Stimulated activated effector memory CD8-positive, alpha-beta T cell treated with anti-CD3 and anti-CD28 coated beads, Interleukin-12 subunit alpha, Interleukin-12 subunit beta, amount 100 ng/mL, for 72 hours (primary cell): ENCODE measurements around the gene GANAB.
"Not testable (repeated sequence)": the region's sequence is repeated elsewhere in the genome, so short reads cannot be mapped to it uniquely, and the experiment has no call there.

ENCODE experiments used
- ATAC-seq: fragments of 150-1000 bp; cut with Tn5 transposase; 2 replicates; pipeline ENCODE4 v1.10.0; 2021
- DNase-seq, 2 donors: peaks; one replicate each; pipeline ENCODE4 v3.0.0; 2021 to 2022; ENCODE audit warnings: low spot score in 2 of 2
- H3K27ac Mint-ChIP-seq: one replicate; pipeline ENCODE4 v1.8.0; 2022; ENCODE audit warnings: mild to moderate bottlenecking, mixed read lengths
- H3K36me3 Mint-ChIP-seq: one replicate; pipeline ENCODE4 v1.8.0; 2022; ENCODE audit warnings: mild to moderate bottlenecking, mixed read lengths
- H3K4me1 Mint-ChIP-seq: one replicate; pipeline ENCODE4 v1.8.0; 2022; ENCODE audit warnings: mixed read lengths
- H3K4me3 Mint-ChIP-seq: one replicate; pipeline ENCODE4 v1.8.0; 2022; ENCODE audit warnings: mild to moderate bottlenecking, mixed read lengths
- H3K9me3 Mint-ChIP-seq: one replicate; pipeline ENCODE4 v1.8.0; 2022; ENCODE audit warnings: mixed read lengths

Gene GANAB

DNA sequence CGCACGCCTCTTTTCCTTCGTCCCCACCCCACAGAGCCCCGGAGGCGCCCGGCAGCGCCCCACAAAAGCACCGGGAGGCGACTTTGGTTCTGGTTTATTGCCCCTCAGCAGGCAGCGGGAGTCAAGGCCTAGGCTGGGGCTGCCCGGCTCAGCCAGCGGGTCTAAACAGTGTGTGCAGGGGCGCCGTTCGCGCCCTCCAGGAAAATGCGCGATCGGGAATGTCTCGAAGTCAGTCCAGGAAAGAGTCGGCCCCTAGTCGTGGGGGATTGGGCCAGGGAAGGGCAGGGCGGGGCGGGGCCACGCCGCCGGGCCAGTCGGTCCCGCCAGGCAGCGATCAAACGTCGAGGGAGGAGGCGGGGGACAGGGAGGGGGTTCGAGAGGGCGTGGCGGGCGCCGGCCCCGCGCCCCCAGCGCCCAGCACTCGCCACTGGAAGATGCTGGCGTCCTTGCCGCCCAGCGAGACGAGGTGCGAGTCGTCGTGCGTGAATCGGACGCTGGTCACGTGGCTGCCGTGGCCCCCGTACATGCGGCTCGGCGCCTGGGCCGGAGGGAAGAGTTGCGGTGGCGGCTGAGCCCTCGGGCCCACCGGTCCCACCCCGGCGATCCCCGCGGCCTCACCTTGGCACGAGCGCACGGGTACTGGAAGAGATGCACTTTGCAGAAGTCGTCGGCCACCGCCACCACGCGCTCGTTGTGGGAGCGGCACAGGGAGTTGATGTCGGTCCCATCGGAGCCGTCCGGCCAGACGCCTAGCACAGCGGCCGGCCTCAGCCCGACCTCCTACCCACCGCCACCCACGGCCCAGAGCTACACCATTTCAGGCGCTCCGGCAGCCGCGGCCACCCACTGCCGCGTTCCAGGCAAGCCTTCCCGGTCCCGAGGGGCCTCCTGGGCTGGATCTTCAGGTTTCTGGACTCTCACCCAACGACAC, 44.0 kb downstream of the GANAB start:
- H3K4me1 Mint-ChIP-seq: peaks cover 59% of the 10 kb centered on the region
- ATAC-seq (no peak), DNase-seq (no peak)
- peak overlapping the region; percentile 96 for H3K27ac Mint-ChIP-seq
- H3K4me3 Mint-ChIP-seq: peak overlapping the region; percentile 88
- H3K36me3 Mint-ChIP-seq: peaks cover 95% of the 10 kb centered on the region
- no peaks in the 10 kb centered on the region for H3K9me3 Mint-ChIP-seq

DNA sequence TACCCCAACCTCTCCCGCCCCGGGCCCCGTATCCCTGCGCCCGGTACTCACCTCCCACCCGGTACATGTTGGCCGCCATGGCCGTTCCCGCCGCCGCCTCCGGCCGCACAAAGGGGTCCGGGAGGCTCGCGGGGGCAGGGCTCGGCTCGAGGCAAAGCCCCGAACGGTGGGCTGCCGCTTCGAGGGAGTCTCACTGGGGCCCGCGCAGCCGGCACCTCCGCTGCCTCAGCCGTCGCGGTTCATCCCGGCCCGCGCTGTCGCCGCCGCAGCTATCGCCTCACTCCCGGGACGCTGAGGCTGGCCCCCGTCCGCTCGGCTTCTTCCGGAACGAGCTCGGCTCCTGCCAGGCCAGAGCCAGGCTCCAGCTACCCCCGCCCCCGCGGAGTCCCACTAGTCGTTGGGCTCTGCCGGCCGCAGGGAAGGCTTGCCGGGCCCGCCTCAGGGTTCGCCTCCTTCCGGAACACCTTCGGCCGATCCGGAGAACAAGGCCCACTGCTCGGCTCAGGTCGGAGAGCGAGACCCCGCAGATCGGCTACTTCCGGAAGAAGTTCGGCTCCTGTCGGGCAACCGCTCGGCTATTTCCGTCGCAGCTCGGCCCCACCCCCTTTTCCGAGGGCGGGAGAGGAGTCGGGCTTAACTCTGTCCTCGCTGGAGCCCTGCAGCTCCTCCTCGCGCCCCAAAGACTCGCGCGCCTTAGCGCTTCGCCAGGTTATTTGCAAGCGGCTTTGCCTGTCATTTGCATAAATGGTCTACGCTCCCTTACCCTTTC, 44.9 kb downstream of the GANAB start, which contains the start of gene MTA2:
Gene MTA2, minus strand, starts transcription at position 494 of the 769 bp plus-strand sequence. Its CDS starts 415 bp downstream, at position 79.
- Mint-ChIP-seq H3K36me3 (peaks cover 95% of the 10 kb centered on the region), H3K4me3 (peak within 1 kb of the TSS; percentile 88), H3K9me3 (no peaks in the 10 kb centered on the region), H3K4me1 (peaks cover 64% of the 10 kb centered on the region), H3K27ac (peak within 1 kb of the TSS; percentile 96)
- ATAC-seq: peak; percentile 89
- DNase-seq: peak; percentile 100

DNA sequence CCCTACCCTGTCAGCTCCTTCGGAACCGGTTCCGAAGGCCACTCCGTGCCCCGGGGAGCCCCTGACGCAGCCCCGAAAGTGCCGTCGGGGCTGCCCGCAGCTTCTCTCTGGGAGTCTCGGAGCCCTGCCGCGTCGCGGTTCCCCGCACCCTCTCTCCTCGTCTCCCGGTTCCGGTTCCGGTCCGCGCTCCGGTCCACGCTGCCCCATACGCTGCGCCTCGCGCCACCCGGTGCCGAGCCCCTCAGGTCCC, 45.4 kb downstream of the GANAB start:
- no peak for ATAC-seq
- H3K36me3 Mint-ChIP-seq: peaks cover 95% of the 10 kb centered on the region
- no peaks in the 10 kb centered on the region for H3K9me3 Mint-ChIP-seq
- H3K4me1 Mint-ChIP-seq: peaks cover 64% of the 10 kb centered on the region
- H3K4me3 Mint-ChIP-seq: peak overlapping the region; percentile 88
- H3K27ac Mint-ChIP-seq: peak overlapping the region; percentile 96
- DNase-seq: no peak

- Mint-ChIP-seq H3K4me1 (peaks cover 67% of the 10 kb centered on the region), H3K4me3 (peak overlapping the region; percentile 88), H3K36me3 (peaks cover 95% of the 10 kb centered on the region), H3K27ac (peak overlapping the region; percentile 96), H3K9me3 (no peaks in the 10 kb centered on the region)
- DNase-seq (no peak), ATAC-seq (no peak)
These were observed 45.9 kb downstream of the GANAB start for GRCh38 chr11:62600367-62601121.

DNA sequence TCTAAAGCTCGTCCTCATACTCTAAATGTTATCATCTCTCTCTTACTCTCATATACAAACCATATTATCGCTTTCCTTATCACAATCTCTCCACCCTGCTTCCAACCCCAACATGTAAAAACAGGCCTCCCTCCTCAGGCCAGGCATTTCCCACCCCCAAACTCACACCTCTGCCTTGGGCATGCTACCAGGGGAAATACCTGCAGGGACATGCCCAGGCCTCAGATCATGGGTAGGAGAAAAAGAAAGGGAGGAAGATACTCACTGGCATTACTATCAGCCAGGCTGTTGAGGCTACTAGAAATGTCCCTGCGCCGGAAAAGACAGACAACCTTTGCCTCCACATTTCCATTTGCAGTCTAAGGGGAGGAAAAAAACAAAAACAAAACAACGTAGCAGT, 46.5 kb downstream of the GANAB start:
- DNase-seq: no peak
- H3K4me3 Mint-ChIP-seq: peak overlapping the region; percentile 88
- H3K9me3 Mint-ChIP-seq: no peaks in the 10 kb centered on the region
- peaks cover 64% of the 10 kb centered on the region for H3K4me1 Mint-ChIP-seq
- H3K36me3 Mint-ChIP-seq: peaks cover 95% of the 10 kb centered on the region
- ATAC-seq: no peak
- peak overlapping the region; percentile 96 for H3K27ac Mint-ChIP-seq

DNA sequence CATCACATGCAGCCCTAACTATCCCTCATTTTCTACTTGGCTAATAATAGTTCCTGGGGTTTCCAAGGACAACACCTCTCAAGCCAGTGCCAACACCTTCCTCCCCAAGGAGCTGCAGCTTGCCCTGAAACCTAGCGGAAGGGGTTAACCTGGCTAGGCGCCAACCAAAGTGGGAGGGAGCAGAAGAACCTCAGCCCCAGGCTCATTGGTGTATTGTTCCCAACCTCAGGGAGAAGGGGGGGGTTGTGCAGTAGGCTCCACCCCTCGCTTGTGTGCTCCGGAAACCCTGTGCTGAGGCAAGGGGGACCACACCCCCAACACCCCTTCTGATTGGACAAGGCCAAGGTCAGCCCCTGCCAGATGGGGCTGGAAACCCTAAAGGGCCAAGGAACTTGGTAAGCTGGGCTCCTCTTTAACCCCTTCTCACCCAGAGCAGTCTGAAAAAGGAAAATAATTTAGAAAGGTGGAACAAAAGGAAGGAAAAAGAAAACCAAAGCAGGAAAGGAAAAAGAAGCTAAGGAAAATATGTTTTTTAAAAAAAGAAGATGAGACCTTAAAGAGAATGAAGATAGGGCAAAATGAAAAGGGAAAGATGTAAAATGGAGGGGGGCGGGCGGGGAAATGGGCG, 47.2 kb downstream of the GANAB start:
- peak overlapping the region; percentile 88 for H3K4me3 Mint-ChIP-seq
- no peaks in the 10 kb centered on the region for H3K9me3 Mint-ChIP-seq
- H3K27ac Mint-ChIP-seq: peak overlapping the region; percentile 96
- peak; percentile 82 for ATAC-seq
- peak; percentile 79 to 95 for DNase-seq
- peaks cover 67% of the 10 kb centered on the region for H3K4me1 Mint-ChIP-seq
- peaks cover 95% of the 10 kb centered on the region for H3K36me3 Mint-ChIP-seq

GRCh38 chr11:62595124-62595523, 51.3 kb downstream of the GANAB start:
- H3K4me1 Mint-ChIP-seq: peaks cover 67% of the 10 kb centered on the region
- ATAC-seq (no peak), DNase-seq (no peak)
- H3K36me3 Mint-ChIP-seq: peaks cover 91% of the 10 kb centered on the region
- H3K4me3 Mint-ChIP-seq: no peak overlapping the region
- H3K9me3 Mint-ChIP-seq: no peaks in the 10 kb centered on the region
- H3K27ac Mint-ChIP-seq: no peak overlapping the region

GRCh38 chr11:62593434-62594044, 52.9 kb downstream of the GANAB start:
- ATAC-seq (peak; percentile 45), DNase-seq (peak; percentile 60 to 86)
- Mint-ChIP-seq H3K4me1 (peaks cover 51% of the 10 kb centered on the region), H3K9me3 (no peaks in the 10 kb centered on the region), H3K4me3 (peak overlapping the region; percentile 89), H3K36me3 (peaks cover 86% of the 10 kb centered on the region), H3K27ac (peak overlapping the region; percentile 97)

DNA sequence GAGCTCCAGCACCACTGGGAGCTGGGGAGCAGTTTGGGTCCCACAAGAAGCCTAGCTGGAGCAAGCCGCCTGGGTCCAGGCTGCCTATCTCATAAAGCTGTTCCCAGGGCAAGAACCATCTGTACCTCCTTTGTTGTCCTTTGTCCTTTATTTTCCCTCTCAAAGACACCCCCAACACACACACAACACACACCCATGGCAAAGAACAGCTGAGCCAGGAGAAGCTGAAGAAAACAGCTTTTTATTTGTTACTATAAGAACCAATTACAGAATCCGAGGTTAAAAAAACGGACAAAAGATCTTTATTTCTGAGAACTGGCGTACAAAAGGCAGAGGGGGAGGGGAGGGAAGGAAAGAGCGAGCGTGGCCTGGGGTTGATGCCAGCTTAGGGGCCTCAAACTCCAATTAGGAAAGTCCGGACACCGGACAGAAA, 53.4 kb downstream of the GANAB start:
- H3K4me1 Mint-ChIP-seq: peaks cover 46% of the 10 kb centered on the region
- ATAC-seq (no peak), DNase-seq (no peak)
- H3K9me3 Mint-ChIP-seq: no peaks in the 10 kb centered on the region
- peak overlapping the region; percentile 97 for H3K27ac Mint-ChIP-seq
- peaks cover 86% of the 10 kb centered on the region for H3K36me3 Mint-ChIP-seq
- peak overlapping the region; percentile 89 for H3K4me3 Mint-ChIP-seq

GRCh38 chr11:62592146-62592815, 54.1 kb downstream of the GANAB start:
- no peaks in the 10 kb centered on the region for H3K9me3 Mint-ChIP-seq
- ATAC-seq (no peak), DNase-seq (no peak)
- peaks cover 39% of the 10 kb centered on the region for H3K4me1 Mint-ChIP-seq
- peak overlapping the region; percentile 89 for H3K4me3 Mint-ChIP-seq
- peaks cover 86% of the 10 kb centered on the region for H3K36me3 Mint-ChIP-seq
- peak overlapping the region; percentile 97 for H3K27ac Mint-ChIP-seq

DNA sequence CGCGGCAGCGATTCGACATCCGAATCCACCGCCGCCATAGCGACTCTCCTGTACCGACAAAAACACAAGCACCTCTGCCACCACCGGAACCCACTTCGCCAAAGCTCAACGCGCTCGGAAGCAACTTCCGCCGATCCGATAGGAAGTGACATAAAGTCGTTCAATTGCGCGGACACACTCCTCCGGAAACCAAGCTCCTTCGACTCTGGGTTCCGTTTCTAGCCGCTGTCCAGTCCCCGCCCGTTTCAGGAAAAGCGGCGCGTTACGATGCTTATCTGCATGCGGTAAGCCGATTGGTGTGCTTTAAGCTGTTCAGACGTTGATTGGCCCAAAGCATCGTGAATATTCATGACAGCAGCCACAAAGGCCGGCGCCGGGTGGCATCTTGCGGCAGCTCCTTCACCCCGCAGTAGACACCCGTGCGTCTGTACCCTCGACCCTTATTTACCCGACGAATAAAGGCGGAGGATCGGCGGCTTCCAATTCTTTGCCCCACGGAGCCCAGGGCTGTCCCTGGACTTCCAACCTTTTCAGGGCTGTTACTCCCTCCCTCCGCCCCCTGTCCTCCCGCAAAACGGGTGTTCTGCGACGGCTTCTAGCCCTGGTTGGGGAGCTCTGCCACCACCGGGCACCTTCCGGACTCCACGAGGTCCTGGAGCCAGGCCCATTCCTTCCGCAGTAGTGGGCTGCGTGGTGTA, 54.8 kb downstream of the GANAB start, which contains the start of gene TUT1:
Gene TUT1, minus strand, starts transcription at position 76 of the 698 bp plus-strand sequence. Its CDS starts 38 bp downstream, at position 38.
- ATAC-seq: peak; percentile 94
- Mint-ChIP-seq H3K4me1 (peaks cover 34% of the 10 kb centered on the region), H3K27ac (peak within 1 kb of the TSS; percentile 97), H3K4me3 (peak within 1 kb of the TSS; percentile 89), H3K9me3 (no peaks in the 10 kb centered on the region), H3K36me3 (peaks cover 86% of the 10 kb centered on the region)
- peak; percentile 87 to 98 for DNase-seq

- H3K9me3 Mint-ChIP-seq: no peaks in the 10 kb centered on the region
- no peak for ATAC-seq
- peaks cover 23% of the 10 kb centered on the region for H3K4me1 Mint-ChIP-seq
- no peak for DNase-seq
- peaks cover 86% of the 10 kb centered on the region for H3K36me3 Mint-ChIP-seq
- peak overlapping the region; percentile 89 for H3K4me3 Mint-ChIP-seq
- no peak overlapping the region for H3K27ac Mint-ChIP-seq
These were observed 57.3 kb downstream of the GANAB start for GRCh38 chr11:62588966-62589637.

- H3K4me3 Mint-ChIP-seq, H3K9me3 Mint-ChIP-seq, DNase-seq, H3K27ac Mint-ChIP-seq, ATAC-seq, H3K4me1 Mint-ChIP-seq: not testable (repeated sequence)
- peaks cover 91% of the 10 kb centered on the region for H3K36me3 Mint-ChIP-seq
These were observed 61.1 kb downstream of the GANAB start for GRCh38 chr11:62585356-62585755.
